Hindlimb muscle (tissue), 1 donor: ENCODE results near the gene N4BP2L1. TPM values are rescaled to one million over a fixed set of nuclear protein-coding genes. Genes with fewer than 3 reads are reported as not detected.
"Not testable (repeated sequence)": the region's sequence is repeated elsewhere in the genome, so short reads cannot be mapped to it uniquely, and the experiment has no call there.

Experiments
- DNase-seq: peaks from one replicate; pipeline ENCODE4 v3.0.0-alpha.2; 2013
- polyA plus RNA-seq: library from polyadenylated mRNA; unstranded; fragments of 120-200 nt; gene quantifications from one replicate; pipeline ENCODE4 v1.2.1, GENCODE V29; 2013; ENCODE audit not compliant: insufficient read length

Gene N4BP2L1
- polyA plus RNA-seq, 1 donor, result 9.5 TPM

GRCh38 chr13:32390048-32390447 is 37.9 kb downstream of the N4BP2L1 start:
- DNase-seq, result no peak

GRCh38 chr13:32385410-32385809 is 42.5 kb downstream of the N4BP2L1 start:
- DNase-seq, result no peak

- DNase-seq, result no peak
Observed at GRCh38 chr13:32384702-32385101, 43.2 kb downstream of the N4BP2L1 start.

- no peak for DNase-seq
Observed at GRCh38 chr13:32383836-32384618, 43.9 kb downstream of the N4BP2L1 start.

GRCh38 chr13:32381539-32381938 is 46.4 kb downstream of the N4BP2L1 start:
- peak; percentile 14 for DNase-seq

- DNase-seq, result no peak
Observed at GRCh38 chr13:32378012-32378411, 49.9 kb downstream of the N4BP2L1 start.

GRCh38 chr13:32376642-32377415 is 51.1 kb downstream of the N4BP2L1 start:
- DNase-seq, result no peak

GRCh38 chr13:32370805-32371204 is 57.1 kb downstream of the N4BP2L1 start:
- no peak for DNase-seq

- no peak for DNase-seq
Observed at GRCh38 chr13:32362574-32362973, 65.4 kb downstream of the N4BP2L1 start.

GRCh38 chr13:32355935-32356334 is 72.0 kb downstream of the N4BP2L1 start:
- DNase-seq, result not testable (repeated sequence)

GRCh38 chr13:32354040-32354439 is 73.9 kb downstream of the N4BP2L1 start:
- DNase-seq, result no peak

- DNase-seq, result not testable (repeated sequence)
Observed at GRCh38 chr13:32350839-32351441, 77.0 kb downstream of the N4BP2L1 start.

Other genes with a start within 250 kb of the N4BP2L1 start
- gene ZAR1L, start 112.8 kb downstream of the N4BP2L1 start, polyA plus RNA-seq, result not detected
- gene BRCA2, start 112.6 kb downstream of the N4BP2L1 start, polyA plus RNA-seq, result 3.0 TPM
- 107 TPM for gene N4BP2L2, start 110.7 kb upstream of the N4BP2L1 start, polyA plus RNA-seq
- 33.7 TPM for gene PDS5B, start 158.3 kb upstream of the N4BP2L1 start, polyA plus RNA-seq